ENCODE results near the gene ZNF23. TPM values are rescaled to one million over a fixed set of nuclear protein-coding genes. Genes with fewer than 3 reads are reported as not detected.

The ZNF23 gene
- total and polyA plus RNA-seq, 12 donors: 1.7 to 34.2 (median 7.5) TPM

DNA sequence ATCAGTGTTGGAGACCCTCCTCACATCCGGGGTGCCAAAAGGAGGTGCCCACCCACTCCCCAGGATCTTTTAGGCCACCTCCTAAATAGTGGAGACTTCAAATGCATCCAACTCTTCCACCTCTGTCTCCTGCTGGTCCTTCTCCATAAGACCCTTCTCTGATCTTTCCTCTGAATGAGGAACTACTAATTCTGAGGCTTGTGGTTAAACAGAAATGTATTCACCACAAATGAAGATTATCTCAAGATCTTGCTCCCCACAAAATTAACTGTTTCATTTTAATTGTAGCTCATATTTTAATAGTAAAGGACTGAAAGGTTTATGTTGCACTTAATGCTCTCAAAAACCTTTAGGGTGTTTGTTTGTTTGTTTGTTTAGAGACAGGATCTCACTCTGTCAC is 54.3 kb downstream of the ZNF23 start:
- DNase-seq: no peak
- Histone ChIP-seq H3K27me3 (peaks cover 4% of the 10 kb centered on the region), H3K9me3 (replicated peaks in 1 of 3) (no peaks in the 10 kb centered on the region), H3K36me3 (replicated peaks in 1 of 2) (no peaks in the 10 kb centered on the region), H3K27ac (no peak overlapping the region), H3K4me1 (replicated peaks in 1 of 2) (peaks cover 0 to 6% of the 10 kb centered on the region in 2 donors), H3K4me3 (no peak overlapping the region)
- TF ChIP-seq POLR2A (IDR thresholded peaks at IDR 0.05) (no peak), CTCF (IDR thresholded peaks at IDR 0.05) (no peak)
- intact Hi-C loops (cut with DNase I): no loop called here
- WGBS, 4 donors: 50 to 68% (median 58%) methylated on average over 1 of the region's 1 CpG

- no peak for TF ChIP-seq POLR2A (IDR thresholded peaks at IDR 0.05)
- TF ChIP-seq CTCF (IDR thresholded peaks at IDR 0.05): no peak
- H3K4me3 ChIP-seq: no peak overlapping the region
- 51 to 72% (median 67%) methylated on average over 6 to 8 of the region's 8 CpGs for WGBS, 4 donors
- peaks cover 4% of the 10 kb centered on the region for H3K27me3 ChIP-seq
- H3K36me3 ChIP-seq (replicated peaks in 1 of 2): no peaks in the 10 kb centered on the region
- H3K27ac ChIP-seq: no peak overlapping the region
- DNase-seq: no peak
- H3K9me3 ChIP-seq (replicated peaks in 1 of 3): no peaks in the 10 kb centered on the region
- intact Hi-C loops (cut with DNase I): no loop called here
- H3K4me1 ChIP-seq (replicated peaks in 1 of 2): no peaks in the 10 kb centered on the region
Measured at GRCh38 chr16:71406724-71407123, 55.3 kb downstream of the ZNF23 start.

- WGBS, 4 donors: 63 to 81% (median 79%) methylated on average over 4 to 5 of the region's 5 CpGs
- Histone ChIP-seq H3K27ac (no peak overlapping the region), H3K4me1 (replicated peaks in 1 of 2) (no peaks in the 10 kb centered on the region), H3K9me3 (replicated peaks in 1 of 3) (no peaks in the 10 kb centered on the region), H3K27me3 (peaks cover 4% of the 10 kb centered on the region), H3K4me3 (no peak overlapping the region), H3K36me3 (replicated peaks in 1 of 2) (no peaks in the 10 kb centered on the region)
- no peak for DNase-seq
- no peak for TF ChIP-seq POLR2A (IDR thresholded peaks at IDR 0.05)
- no peak for TF ChIP-seq CTCF (IDR thresholded peaks at IDR 0.05)
- intact Hi-C loops (cut with DNase I): no loop called here
Measured at GRCh38 chr16:71406316-71406715, 55.7 kb downstream of the ZNF23 start.

DNA sequence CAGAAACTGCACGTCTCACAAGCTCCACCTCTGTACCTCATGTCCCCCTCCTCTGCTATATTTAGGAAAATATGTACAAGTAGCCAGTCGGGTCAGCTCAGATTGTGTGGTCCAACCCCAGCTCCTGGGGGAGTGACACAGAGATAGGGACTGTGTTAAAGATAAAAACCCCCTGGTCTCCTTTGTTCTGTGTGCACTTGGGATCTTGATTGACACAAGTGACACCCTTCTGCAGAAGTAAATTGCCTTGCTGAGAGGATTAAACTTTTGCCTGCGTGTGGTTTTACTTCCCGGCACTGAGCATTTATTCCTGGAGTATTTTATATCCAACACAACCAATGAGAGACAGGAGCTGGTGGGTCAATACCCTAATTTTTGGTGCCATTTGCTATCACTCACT is 57.7 kb downstream of the ZNF23 start:
- intact Hi-C loops (cut with DNase I): no loop called here
- no peaks in the 10 kb centered on the region for H3K4me1 ChIP-seq (replicated peaks in 1 of 2)
- no peak overlapping the region for H3K4me3 ChIP-seq
- 75 to 81% (median 80%) methylated on average over 4 of the region's 4 CpGs for WGBS, 4 donors
- TF ChIP-seq POLR2A (IDR thresholded peaks at IDR 0.05): no peak
- no peak for TF ChIP-seq CTCF (IDR thresholded peaks at IDR 0.05)
- no peaks in the 10 kb centered on the region for H3K36me3 ChIP-seq (replicated peaks in 1 of 2)
- no peaks in the 10 kb centered on the region for H3K27me3 ChIP-seq
- H3K27ac ChIP-seq: no peak overlapping the region
- no peak for DNase-seq
- no peaks in the 10 kb centered on the region for H3K9me3 ChIP-seq (replicated peaks in 1 of 3)

Data from adrenal gland (tissue), 12 donors.